Ovary (tissue), 9 donors: ENCODE measurements around the gene AGFG2. TPM values are rescaled to one million over a fixed set of nuclear protein-coding genes. Genes with fewer than 3 reads are reported as not detected.
"Not testable (repeated sequence)": the region's sequence is repeated elsewhere in the genome, so short reads cannot be mapped to it uniquely, and the experiment has no call there.

Source experiments
- DNase-seq, 5 donors: peaks; one replicate each; pipeline ENCODE4 v3.0.0-alpha.2; 2019 to 2020
- H3K27ac ChIP-seq, 2 donors: fragments of 200-600 bp; one replicate each; pipeline versions ENCODE4 v1.5.1 to v1.8.0; 2019 to 2022
- H3K27me3 ChIP-seq: fragments of 200-600 bp; one replicate; pipeline ENCODE4 v1.8.0; 2022
- H3K36me3 ChIP-seq: fragments of 200-600 bp; sonication (generic); one replicate; pipeline ENCODE4 v1.5.1; 2019
- H3K4me1 ChIP-seq: one replicate; pipeline ENCODE4 v1.8.1; 2013; ENCODE audit warnings: mild to moderate bottlenecking, moderate library complexity; ENCODE audit not compliant: insufficient read depth
- H3K4me3 ChIP-seq: fragments of 200-600 bp; sonication (generic); one replicate; pipeline ENCODE4 v1.5.1; 2017
- H3K9me3 ChIP-seq, 2 donors: fragments of 200-600 bp in 1 of 2; sonication (generic) in 1 of 2; one replicate each; pipeline versions ENCODE4 v1.5.1 to v1.8.1; 2013 to 2019; ENCODE audit warnings: mild to moderate bottlenecking in 1 of 2, moderate library complexity in 1 of 2
- EP300 ChIP-seq: sonication (generic); formaldehyde crosslinking; IDR thresholded peaks from one replicate; pipeline ENCODE4 v1.6.1; 2017; ENCODE audit warnings: antibody characterized with exemption
- POLR2A ChIP-seq: fragments of 450-650 bp; IDR thresholded peaks from one replicate; pipeline ENCODE4 v1.6.1; 2017; ENCODE audit warnings: antibody characterized with exemption, mild to moderate bottlenecking, moderate library complexity
- WGBS, 3 donors: extraction: QIAGEN DNeasy Blood & Tissue Kit in 1 of 3; methylation state at CpG; one replicate each; pipeline versions ENCODE4 v1.1.5 to v1.1.7; 2013 to 2017; 5-methylcytosine and 5-hydroxymethylcytosine counted together
- intact Hi-C, 4 donors: fragments of 100-400 bp; cut with DNase I; formaldehyde crosslinking; loops; one replicate each; pipeline versions ENCODE4 v1.11.0 to v1.15.1; 2022 to 2023
- polyA plus RNA-seq, 2 donors: library from polyadenylated mRNA; stranded (reverse); fragments of 200-250 nt in 1 of 2; fragments of 350-450 nt in 1 of 2; fragmentation: Illumina TruSeq in 1 of 2; extraction: RNeasy Lipid Tissue Mini Kit (QIAGEN cat#74804) in 1 of 2; gene quantifications; one replicate each; pipeline ENCODE4 v1.2.3, GENCODE V29; 2013 to 2014
- total RNA-seq, 7 donors: library from RNA; depleted of rRNA in 2 of 7; stranded (reverse); fragments of >200 nt in 2 of 7; fragmentation: NEBNext Ultra II Directional in 3 of 7; extraction: Animal tissue kit (Norgen Biotek cat#: 25700) in 3 of 7; gene quantifications; one replicate each; pipeline versions ENCODE4 v1.1.0 to v1.2.4, GENCODE V29; 2016 to 2023
- TF ChIP-seq, protein P1 (sequence below), 3 donors: fragments of 450-650 bp in 2 of 3; fragments of 200-600 bp in 1 of 3; IDR thresholded peaks; one replicate each; pipeline versions ENCODE4 v1.5.1 to v1.8.0; 2016 to 2022; ENCODE audit warnings: antibody characterized with exemption in 3 of 3, mild to moderate bottlenecking in 1 of 3
- donor health status: DM: no; HTN: no; CAD: no; lungs with moderate emphysema.
- donor health status: DM: no; HTN: no; CAD: no.
- donor health status: Bipolar disorder and iron deficiency.
- donor health status: DM: yes; HTN: yes; CAD: no.
- donor health status: DM: no; HTN: no; CAD: no.
- donor health status: DM: yes; HTN: yes; CAD: no.

Gene AGFG2
- total and polyA plus RNA-seq, 9 donors: 10.0 to 115 (median 55.9) TPM

DNA sequence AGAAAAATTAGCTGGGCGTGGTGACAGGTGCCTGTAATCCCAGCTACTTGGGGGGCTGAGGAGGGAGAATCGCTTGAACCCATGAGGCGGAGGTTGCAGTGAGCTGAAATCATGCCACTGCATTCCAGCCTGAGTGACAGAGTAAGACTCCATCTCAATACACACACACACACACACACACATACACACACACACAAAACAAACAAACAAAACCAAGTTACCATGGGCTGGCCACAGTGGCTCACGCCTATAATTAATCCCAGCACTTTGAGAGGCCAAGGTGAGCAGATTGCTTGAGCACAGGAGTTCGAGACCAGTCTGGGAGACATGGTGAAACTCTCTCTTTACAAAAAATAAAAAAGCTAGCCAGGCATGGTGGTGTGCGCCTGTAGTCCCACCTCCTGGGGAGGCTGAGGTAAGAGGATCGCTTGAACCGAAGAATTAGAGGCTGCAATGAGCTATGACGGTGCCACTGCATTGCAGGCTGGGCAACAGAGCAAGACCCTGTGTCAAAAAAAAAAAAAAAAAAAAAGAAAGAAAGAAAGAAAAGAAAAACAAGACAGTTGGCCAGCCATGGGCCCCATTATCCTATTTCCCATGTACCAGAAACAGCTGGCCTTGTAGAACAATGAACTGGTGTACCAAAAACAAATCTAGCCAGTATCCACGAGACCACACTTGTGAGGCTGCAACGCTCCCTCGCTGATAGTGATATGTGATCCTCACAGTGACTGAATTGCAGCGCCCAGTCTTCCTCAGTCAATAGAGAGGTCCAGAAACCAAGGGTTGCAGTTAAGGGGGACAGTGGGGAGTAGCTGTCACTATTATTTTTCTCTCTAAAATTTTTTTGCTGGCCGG, 6.6 kb upstream of the AGFG2 start:
- no peak overlapping the region for H3K4me3 ChIP-seq
- no peaks in the 10 kb centered on the region for H3K36me3 ChIP-seq
- TF ChIP-seq, protein P1, sequence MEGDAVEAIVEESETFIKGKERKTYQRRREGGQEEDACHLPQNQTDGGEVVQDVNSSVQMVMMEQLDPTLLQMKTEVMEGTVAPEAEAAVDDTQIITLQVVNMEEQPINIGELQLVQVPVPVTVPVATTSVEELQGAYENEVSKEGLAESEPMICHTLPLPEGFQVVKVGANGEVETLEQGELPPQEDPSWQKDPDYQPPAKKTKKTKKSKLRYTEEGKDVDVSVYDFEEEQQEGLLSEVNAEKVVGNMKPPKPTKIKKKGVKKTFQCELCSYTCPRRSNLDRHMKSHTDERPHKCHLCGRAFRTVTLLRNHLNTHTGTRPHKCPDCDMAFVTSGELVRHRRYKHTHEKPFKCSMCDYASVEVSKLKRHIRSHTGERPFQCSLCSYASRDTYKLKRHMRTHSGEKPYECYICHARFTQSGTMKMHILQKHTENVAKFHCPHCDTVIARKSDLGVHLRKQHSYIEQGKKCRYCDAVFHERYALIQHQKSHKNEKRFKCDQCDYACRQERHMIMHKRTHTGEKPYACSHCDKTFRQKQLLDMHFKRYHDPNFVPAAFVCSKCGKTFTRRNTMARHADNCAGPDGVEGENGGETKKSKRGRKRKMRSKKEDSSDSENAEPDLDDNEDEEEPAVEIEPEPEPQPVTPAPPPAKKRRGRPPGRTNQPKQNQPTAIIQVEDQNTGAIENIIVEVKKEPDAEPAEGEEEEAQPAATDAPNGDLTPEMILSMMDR (IDR thresholded peaks at IDR 0.05): no peak
- TF ChIP-seq EP300 (no peak), POLR2A (no peak)
- intact Hi-C loops: no loop called here
- H3K9me3 ChIP-seq: no peaks in the 10 kb centered on the region
- H3K4me1 ChIP-seq: no peaks in the 10 kb centered on the region
- no peaks in the 10 kb centered on the region for H3K27me3 ChIP-seq
- WGBS, 3 donors: 85 to 90% (median 88%) methylated on average over 14 of the region's 14 CpGs
- no peak overlapping the region for H3K27ac ChIP-seq
- no peak for DNase-seq

DNA sequence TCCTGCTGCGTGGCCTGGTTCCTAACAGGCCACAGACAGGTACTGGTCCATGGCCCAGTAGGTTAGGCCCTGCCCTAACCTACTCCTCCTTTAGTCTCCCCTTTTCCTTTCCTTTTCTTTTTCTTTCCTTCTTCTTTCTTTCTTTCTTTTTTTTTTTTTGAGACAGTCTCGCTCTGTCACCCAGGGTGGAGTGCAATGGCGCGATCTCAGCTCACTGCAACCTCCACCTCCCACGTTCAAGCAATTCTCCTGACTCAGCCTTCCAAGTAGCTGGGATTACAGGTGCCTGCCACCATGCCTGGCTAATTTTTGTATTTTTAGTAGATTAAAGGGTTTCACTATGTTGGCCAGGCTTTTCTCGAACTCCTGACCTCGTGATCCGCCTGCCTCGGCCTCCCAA, 3.0 kb upstream of the AGFG2 start:
- not testable (repeated sequence) for DNase-seq, H3K36me3 ChIP-seq, H3K9me3 ChIP-seq, H3K27ac ChIP-seq, H3K4me1 ChIP-seq, H3K27me3 ChIP-seq, H3K4me3 ChIP-seq
- intact Hi-C loops: loop anchor here in 1 of 4 donors (5.0 kb wide), 1 partner anchor 136 kb away; the partner anchor contains the start of gene GNB2
- WGBS, 3 donors: 90 to 93% (median 91%) methylated on average over 9 of the region's 9 CpGs

DNA sequence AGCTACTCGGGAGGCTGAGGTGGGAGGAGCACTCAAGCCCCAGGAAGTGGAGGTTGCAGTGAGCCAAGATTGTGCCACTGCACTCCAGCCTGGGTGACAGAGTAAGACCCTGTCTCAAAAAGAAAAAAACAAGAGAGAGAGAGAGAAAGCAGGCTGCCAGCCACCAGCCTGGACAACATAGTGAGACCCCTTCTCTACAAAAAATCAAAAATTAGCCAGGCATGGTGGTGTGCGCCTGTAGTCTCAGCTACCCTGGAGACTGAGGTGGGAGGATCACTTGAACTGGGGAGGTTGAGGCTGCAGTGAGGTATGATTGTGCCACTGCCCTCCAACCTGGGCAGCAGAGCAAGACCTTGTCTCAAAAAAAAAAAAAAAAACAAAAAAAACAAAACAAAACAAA, 2.3 kb upstream of the AGFG2 start:
- not testable (repeated sequence) for H3K36me3 ChIP-seq, H3K27me3 ChIP-seq, H3K27ac ChIP-seq, H3K9me3 ChIP-seq, H3K4me1 ChIP-seq, H3K4me3 ChIP-seq, DNase-seq
- intact Hi-C loops: loop anchor here in 1 of 4 donors (5.0 kb wide), 1 partner anchor 136 kb away; the partner anchor contains the start of gene GNB2
- 79 to 89% (median 84%) methylated on average over 2 of the region's 2 CpGs for WGBS, 3 donors

DNA sequence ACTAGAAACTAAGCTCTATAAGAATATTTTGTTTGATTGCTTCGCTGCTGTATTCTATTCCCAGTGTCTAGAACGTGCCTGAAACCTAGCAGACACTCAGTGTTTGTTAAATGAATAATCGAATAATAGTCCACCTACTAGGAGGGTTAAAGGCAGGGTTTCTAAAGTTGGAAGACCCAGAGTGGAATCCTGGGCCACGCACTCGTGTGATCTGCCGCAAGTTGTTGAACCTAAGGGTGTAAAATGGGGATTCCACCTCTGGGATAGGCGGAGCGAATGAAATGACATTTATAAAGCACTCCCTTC, 702 bp upstream of the AGFG2 start:
- H3K27me3 ChIP-seq: no peaks in the 10 kb centered on the region
- 6 to 12% (median 7%) methylated on average over 8 of the region's 8 CpGs for WGBS, 3 donors
- no peaks in the 10 kb centered on the region for H3K36me3 ChIP-seq
- peak overlapping the region in 1 of 2 donors; percentile 44 for H3K27ac ChIP-seq
- peaks cover 7% of the 10 kb centered on the region for H3K4me1 ChIP-seq
- no peaks in the 10 kb centered on the region for H3K9me3 ChIP-seq
- intact Hi-C loops: loop anchor here in 1 of 4 donors (5.0 kb wide), 1 partner anchor 134 kb away; the partner anchor contains the start of gene GNB2
- no peak for TF ChIP-seq EP300
- no peak for TF ChIP-seq POLR2A
- TF ChIP-seq, protein P1 (IDR thresholded peaks at IDR 0.05): no peak
- no peak overlapping the region for H3K4me3 ChIP-seq
- DNase-seq: no peak

DNA sequence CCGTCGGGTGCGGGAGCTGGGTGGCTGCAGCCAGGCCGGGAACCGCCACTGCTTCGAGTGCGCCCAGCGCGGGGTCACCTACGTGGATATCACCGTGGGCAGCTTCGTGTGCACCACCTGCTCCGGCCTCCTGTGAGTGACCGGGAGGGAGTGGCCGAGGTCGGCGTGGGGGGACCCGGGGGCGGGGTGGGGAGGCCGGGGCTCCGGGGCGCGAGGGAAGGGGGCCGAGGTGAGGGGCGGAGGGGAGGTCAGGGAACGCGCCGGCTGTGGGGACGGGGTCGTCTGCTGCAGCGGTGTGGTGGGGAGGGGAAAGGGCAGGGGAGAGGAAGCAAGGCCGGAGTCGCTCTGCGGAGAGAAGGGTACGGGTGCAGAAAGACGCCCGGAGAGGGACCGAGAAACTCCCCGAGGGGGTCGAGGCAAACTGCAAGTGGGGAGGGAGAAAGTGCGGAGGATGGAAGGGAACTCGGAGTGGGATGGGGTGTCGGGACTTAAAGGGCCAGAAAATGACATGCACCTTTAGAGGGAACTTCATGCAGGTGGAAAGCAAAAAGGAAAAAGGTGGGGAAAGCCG, 518 bp downstream of the AGFG2 start:
- Histone ChIP-seq H3K4me3 (peak overlapping the region; percentile 88), H3K9me3 (no peaks in the 10 kb centered on the region), H3K4me1 (peaks cover 13% of the 10 kb centered on the region), H3K36me3 (no peaks in the 10 kb centered on the region), H3K27me3 (no peaks in the 10 kb centered on the region), H3K27ac (peak overlapping the region; percentile 41 to 42)
- no peak for DNase-seq
- no peak for TF ChIP-seq EP300
- intact Hi-C loops: loop anchor here in 1 of 4 donors (5.0 kb wide), 1 partner anchor 133 kb away; the partner anchor contains the start of gene GNB2
- WGBS, 3 donors: 0 to 1% (median 1%) methylated on average over 37 to 44 of the region's 44 CpGs
